Astrocyte (in vitro differentiated cells and primary cell): ENCODE measurements around the gene LRFN5.

Experiments used
- EZH2 ChIP-seq: IDR thresholded peaks from 2 replicates; pipeline ENCODE4 v1.6.1; 2012; ENCODE audit warnings: mild to moderate bottlenecking, low read length, inconsistent platforms; ENCODE audit not compliant: insufficient read depth
- TF ChIP-seq, protein P1 (sequence below): IDR thresholded peaks from 2 replicates; pipeline ENCODE4 v1.5.1; 2011; ENCODE audit warnings: low read depth, mild to moderate bottlenecking, inconsistent platforms, low read length, moderate library complexity; ENCODE audit not compliant: insufficient read depth

DNA sequence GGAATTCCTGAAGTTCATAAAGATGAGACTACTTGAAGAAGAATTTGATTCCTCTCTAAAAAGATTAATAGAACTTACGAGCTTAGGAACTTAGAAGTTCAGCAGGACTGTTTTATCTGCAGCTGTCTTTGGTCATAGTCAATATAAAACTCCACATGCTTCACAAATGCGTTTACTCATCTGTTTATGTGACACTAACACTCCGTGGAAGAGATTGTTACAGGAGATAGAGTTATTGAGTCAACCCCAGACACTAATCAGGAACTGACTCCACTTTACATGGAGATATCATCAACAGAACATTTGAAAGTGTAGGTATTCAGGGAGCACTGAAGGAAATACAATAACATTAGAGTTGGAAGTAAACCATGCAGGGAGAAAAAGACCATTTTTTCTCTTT lies 92.8 kb downstream of the LRFN5 start:
- TF ChIP-seq, protein P1, sequence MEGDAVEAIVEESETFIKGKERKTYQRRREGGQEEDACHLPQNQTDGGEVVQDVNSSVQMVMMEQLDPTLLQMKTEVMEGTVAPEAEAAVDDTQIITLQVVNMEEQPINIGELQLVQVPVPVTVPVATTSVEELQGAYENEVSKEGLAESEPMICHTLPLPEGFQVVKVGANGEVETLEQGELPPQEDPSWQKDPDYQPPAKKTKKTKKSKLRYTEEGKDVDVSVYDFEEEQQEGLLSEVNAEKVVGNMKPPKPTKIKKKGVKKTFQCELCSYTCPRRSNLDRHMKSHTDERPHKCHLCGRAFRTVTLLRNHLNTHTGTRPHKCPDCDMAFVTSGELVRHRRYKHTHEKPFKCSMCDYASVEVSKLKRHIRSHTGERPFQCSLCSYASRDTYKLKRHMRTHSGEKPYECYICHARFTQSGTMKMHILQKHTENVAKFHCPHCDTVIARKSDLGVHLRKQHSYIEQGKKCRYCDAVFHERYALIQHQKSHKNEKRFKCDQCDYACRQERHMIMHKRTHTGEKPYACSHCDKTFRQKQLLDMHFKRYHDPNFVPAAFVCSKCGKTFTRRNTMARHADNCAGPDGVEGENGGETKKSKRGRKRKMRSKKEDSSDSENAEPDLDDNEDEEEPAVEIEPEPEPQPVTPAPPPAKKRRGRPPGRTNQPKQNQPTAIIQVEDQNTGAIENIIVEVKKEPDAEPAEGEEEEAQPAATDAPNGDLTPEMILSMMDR, result no peak
- no peak for TF ChIP-seq EZH2
